ENCODE results near the gene AK3. TPM values are rescaled to one million over a fixed set of nuclear protein-coding genes. Genes with fewer than 3 reads are reported as not detected.

Gene AK3
- total RNA-seq, 1 experiment from 2014 or later: 41.5 TPM

DNA sequence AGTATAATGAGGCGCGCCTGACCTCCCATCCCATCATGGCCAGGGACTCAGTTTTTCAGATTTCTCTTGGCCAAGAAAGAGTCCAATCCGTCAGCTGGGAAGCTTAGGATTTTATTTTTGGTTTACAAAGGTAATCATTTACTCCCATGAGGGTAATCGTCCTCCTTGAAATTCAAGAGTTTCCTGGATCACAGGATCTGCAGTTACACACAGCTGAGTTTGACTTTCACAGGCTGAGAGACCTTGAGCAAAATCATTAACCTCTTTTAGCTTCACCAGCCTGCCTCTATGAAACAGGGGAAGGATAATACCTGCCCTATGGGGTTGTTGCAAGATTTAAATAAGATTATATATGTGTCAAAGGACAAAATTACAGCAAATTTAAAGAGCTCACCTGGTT lies 15.4 kb upstream of the AK3 start:
- Histone ChIP-seq H3K79me2 (ENCODE audit: insufficient read depth, low read length) (no peaks in the 10 kb centered on the region), H3K4me1 (ENCODE audit: insufficient read depth, low read length) (no peaks in the 10 kb centered on the region), H3K14ac (ENCODE audit: insufficient read depth, low read length) (no peak overlapping the region), H2BK5ac (ENCODE audit: insufficient read length, low read length) (no peak overlapping the region), H3K79me1 (ENCODE audit: insufficient read depth, low read depth, low read length, poor library complexity, severe bottlenecking) (no peaks in the 10 kb centered on the region), H3K9ac (ENCODE audit: extremely low read depth, insufficient read length, low read length) (no peak overlapping the region), H3K56ac (ENCODE audit: insufficient read length, low read depth, low read length) (no peak overlapping the region), H3K27me3 (ENCODE audit: insufficient read depth, low read length) (no peaks in the 10 kb centered on the region), H2BK120ac (ENCODE audit: low read depth, low read length, poor library complexity, severe bottlenecking) (no peak overlapping the region), H4K20me1 (ENCODE audit: control insufficient read depth, insufficient read depth, insufficient read length) (no peaks in the 10 kb centered on the region), H4K91ac (ENCODE audit: insufficient read length, low read depth, low read length) (no peak overlapping the region), H2AFZ (ENCODE audit: low read length) (no peak overlapping the region), H2BK12ac (ENCODE audit: insufficient read length, low read depth, low read length) (no peak overlapping the region), H3K9me3 (ENCODE audit: control insufficient read depth, low read depth, low read length) (no peaks in the 10 kb centered on the region), H3K4me2 (ENCODE audit: insufficient read depth, insufficient read length, low read length) (no peak overlapping the region), H3K18ac (ENCODE audit: insufficient read length, low read depth, low read length) (no peak overlapping the region), H2BK15ac (ENCODE audit: low read depth, low read length) (no peak overlapping the region), H3K4ac (ENCODE audit: low read depth, low read length) (no peak overlapping the region), H3K23me2 (ENCODE audit: insufficient read length, low read depth, low read length, poor library complexity, severe bottlenecking) (no peaks in the 10 kb centered on the region), H4K8ac (replicated peaks; ENCODE audit: insufficient read length, low read depth, low read length) (no peak overlapping the region), H4K5ac (ENCODE audit: insufficient read length, low read depth, low read length) (no peak overlapping the region), H2AK5ac (ENCODE audit: insufficient read length, low read length) (no peak overlapping the region), H3T11ph (ENCODE audit: low read length) (no peak overlapping the region), H3K27ac (ENCODE audit: insufficient read length, low read depth, low read length) (no peak overlapping the region), H3K23ac (ENCODE audit: insufficient read length, low read depth, low read length) (no peak overlapping the region), H2BK20ac (ENCODE audit: low read depth, low read length, poor library complexity, severe bottlenecking) (no peak overlapping the region)
- Mint-ChIP-seq H3K36me3 (ENCODE audit: insufficient read depth in 1 of 3, low read depth in 3 of 3) (no peaks in the 10 kb centered on the region), H3K27me3 (ENCODE audit: low read depth) (peaks cover 1% of the 10 kb centered on the region), H3K27ac (no peak overlapping the region), H3K4me1 (0 out of 4 replicates have a peak, but pooled peaks cover 0 to 2% of the 10 kb centered on the region in 2 experiments), H3K4me3 (no peak overlapping the region), H3K9me3 (no peaks in the 10 kb centered on the region)
- WGBS (ENCODE audit: extremely low coverage, insufficient read length, low lambda C conversion rate): no CpG with 5 or more reads among the region's 4 CpGs
- no peak for DNase-seq
- TF ChIP-seq, protein P1, sequence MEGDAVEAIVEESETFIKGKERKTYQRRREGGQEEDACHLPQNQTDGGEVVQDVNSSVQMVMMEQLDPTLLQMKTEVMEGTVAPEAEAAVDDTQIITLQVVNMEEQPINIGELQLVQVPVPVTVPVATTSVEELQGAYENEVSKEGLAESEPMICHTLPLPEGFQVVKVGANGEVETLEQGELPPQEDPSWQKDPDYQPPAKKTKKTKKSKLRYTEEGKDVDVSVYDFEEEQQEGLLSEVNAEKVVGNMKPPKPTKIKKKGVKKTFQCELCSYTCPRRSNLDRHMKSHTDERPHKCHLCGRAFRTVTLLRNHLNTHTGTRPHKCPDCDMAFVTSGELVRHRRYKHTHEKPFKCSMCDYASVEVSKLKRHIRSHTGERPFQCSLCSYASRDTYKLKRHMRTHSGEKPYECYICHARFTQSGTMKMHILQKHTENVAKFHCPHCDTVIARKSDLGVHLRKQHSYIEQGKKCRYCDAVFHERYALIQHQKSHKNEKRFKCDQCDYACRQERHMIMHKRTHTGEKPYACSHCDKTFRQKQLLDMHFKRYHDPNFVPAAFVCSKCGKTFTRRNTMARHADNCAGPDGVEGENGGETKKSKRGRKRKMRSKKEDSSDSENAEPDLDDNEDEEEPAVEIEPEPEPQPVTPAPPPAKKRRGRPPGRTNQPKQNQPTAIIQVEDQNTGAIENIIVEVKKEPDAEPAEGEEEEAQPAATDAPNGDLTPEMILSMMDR (conservative IDR thresholded peaks at IDR 0.05): no peak
